Gastrocnemius medialis (tissue), 4 donors: Measurements from ENCODE around the gene MFSD11.

Source experiments
- POLR2A ChIP-seq, 2 donors: fragments of 450-650 bp; IDR thresholded peaks; one replicate each; pipeline ENCODE4 v1.6.1; 2017; ENCODE audit warnings: antibody characterized with exemption in 2 of 2, mild to moderate bottlenecking in 2 of 2, moderate library complexity in 2 of 2
- TF ChIP-seq, protein P1 (sequence below), 5 experiments: fragments of 450-650 bp in 3 of 5; fragments of 200-600 bp in 2 of 5; sonication (generic) in 2 of 5; IDR thresholded peaks in 4 of 5; conservative IDR thresholded peaks in 1 of 5; 1 replicate in 4 of 5; 2 replicates in 1 of 5; pipeline ENCODE4 v1.5.1; 2016 to 2019; ENCODE audit warnings: antibody characterized with exemption in 5 of 5, mild to moderate bottlenecking in 3 of 5, moderate library complexity in 3 of 5

DNA sequence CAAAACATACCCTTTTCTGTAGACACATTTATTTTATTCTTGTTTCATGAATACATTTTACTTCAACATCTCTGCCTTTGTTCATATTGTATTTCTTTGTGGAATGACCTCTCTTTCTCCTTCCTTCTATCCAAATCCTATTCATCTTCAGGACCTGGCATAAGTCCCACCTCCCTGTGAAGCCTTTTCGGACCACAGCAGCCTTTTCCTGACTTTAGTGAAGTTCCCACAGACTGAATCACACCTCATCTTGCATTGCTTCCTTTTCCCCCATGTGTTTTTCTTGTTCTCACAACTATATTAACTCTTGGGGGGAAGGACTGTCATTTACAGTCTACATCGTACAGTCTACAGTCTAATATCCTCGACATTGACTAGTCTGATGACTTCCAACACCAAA lies 58.2 kb downstream of the MFSD11 start:
- TF ChIP-seq, protein P1, sequence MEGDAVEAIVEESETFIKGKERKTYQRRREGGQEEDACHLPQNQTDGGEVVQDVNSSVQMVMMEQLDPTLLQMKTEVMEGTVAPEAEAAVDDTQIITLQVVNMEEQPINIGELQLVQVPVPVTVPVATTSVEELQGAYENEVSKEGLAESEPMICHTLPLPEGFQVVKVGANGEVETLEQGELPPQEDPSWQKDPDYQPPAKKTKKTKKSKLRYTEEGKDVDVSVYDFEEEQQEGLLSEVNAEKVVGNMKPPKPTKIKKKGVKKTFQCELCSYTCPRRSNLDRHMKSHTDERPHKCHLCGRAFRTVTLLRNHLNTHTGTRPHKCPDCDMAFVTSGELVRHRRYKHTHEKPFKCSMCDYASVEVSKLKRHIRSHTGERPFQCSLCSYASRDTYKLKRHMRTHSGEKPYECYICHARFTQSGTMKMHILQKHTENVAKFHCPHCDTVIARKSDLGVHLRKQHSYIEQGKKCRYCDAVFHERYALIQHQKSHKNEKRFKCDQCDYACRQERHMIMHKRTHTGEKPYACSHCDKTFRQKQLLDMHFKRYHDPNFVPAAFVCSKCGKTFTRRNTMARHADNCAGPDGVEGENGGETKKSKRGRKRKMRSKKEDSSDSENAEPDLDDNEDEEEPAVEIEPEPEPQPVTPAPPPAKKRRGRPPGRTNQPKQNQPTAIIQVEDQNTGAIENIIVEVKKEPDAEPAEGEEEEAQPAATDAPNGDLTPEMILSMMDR (IDR thresholded peaks at IDR 0.05 in 4 of 5, conservative IDR thresholded peaks at IDR 0.05 in 1 of 5) = no peak
- no peak for TF ChIP-seq POLR2A (IDR thresholded peaks at IDR 0.05)
